PC-3 (cell line): ENCODE data around the gene CHD6. TPM values are rescaled to one million over a fixed set of nuclear protein-coding genes. Genes with fewer than 3 reads are reported as not detected.

Experiments used
- ATAC-seq: fragments of 200-7000 bp; cut with Tn5 transposase; 2 replicates; pipeline ENCODE4 v1.9.1; 2020; ENCODE audit warnings: mild to moderate bottlenecking, moderate library complexity
- BruUV-seq: library from RNA; stranded (reverse); fragments of 400-500 nt; replicated peaks from 2 replicates; lab custom pipeline; 2021; lab: Mats Ljungman, UMichigan
- CTCF ChIA-PET: fragments of 300-600 bp; sonication (Branson Sonifier 250); formaldehyde crosslinking; loops from one replicate; lab custom pipeline; 2022; ENCODE audit warnings: antibody characterized with exemption; lab: Charles Lee
- POLR2A ChIA-PET: fragments of 300-600 bp; sonication (Branson Sonifier 250); formaldehyde crosslinking; loops from one replicate; lab custom pipeline; 2022; ENCODE audit warnings: antibody characterized with exemption; ENCODE audit not compliant: unreplicated experiment; lab: Charles Lee
- DNase-seq: peaks from one replicate; pipeline ENCODE4 v3.0.0-alpha.2; 2015
- H2AFZ ChIP-seq: fragments of 300-600 bp; sonication (generic); 2 replicates; pipeline ENCODE4 v1.6.0; 2016; ENCODE audit warnings: antibody characterized with exemption, low read length
- H3F3A ChIP-seq: fragments of 300-600 bp; sonication (generic); one replicate; pipeline ENCODE4 v1.6.0; 2017; ENCODE audit warnings: antibody characterized with exemption, low read length, control low read depth, mild to moderate bottlenecking; ENCODE audit not compliant: unreplicated experiment
- H3K27ac ChIP-seq: fragments of 300-600 bp; sonication (generic); 2 replicates; pipeline ENCODE4 v1.5.1; 2016; ENCODE audit warnings: mild to moderate bottlenecking, low read length
- H3K27me3 ChIP-seq: fragments of 300-600 bp; sonication (generic); 2 replicates; pipeline ENCODE4 v1.6.1; 2016; ENCODE audit warnings: low read length, mixed read lengths
- H3K36me3 ChIP-seq: fragments of 300-600 bp; sonication (generic); 2 replicates; pipeline ENCODE4 v1.6.1; 2016; ENCODE audit warnings: low read depth, mixed run types, low read length, mixed read lengths
- H3K4me1 ChIP-seq: fragments of 300-600 bp; sonication (generic); 2 replicates; pipeline ENCODE4 v1.5.1; 2016; ENCODE audit warnings: low read length; ENCODE audit not compliant: insufficient read depth
- H3K4me2 ChIP-seq: fragments of 300-600 bp; sonication (generic); 2 replicates; pipeline ENCODE4 v1.6.0; 2016; ENCODE audit warnings: low read length
- H3K4me3 ChIP-seq: fragments of 300-600 bp; sonication (generic); 2 replicates; pipeline ENCODE4 v1.5.1; 2016; ENCODE audit warnings: mild to moderate bottlenecking, low read length, mixed read lengths
- H3K79me2 ChIP-seq: fragments of 300-600 bp; sonication (generic); 2 replicates; pipeline ENCODE4 v1.6.1; 2017; ENCODE audit warnings: low read length, mixed read lengths
- H3K9ac ChIP-seq: fragments of 300-600 bp; sonication (generic); 2 replicates; pipeline ENCODE4 v1.6.0; 2016; ENCODE audit warnings: mild to moderate bottlenecking, low read length
- H3K9me2 ChIP-seq: fragments of 300-600 bp; sonication (generic); replicated peaks from 2 replicates; pipeline ENCODE4 v1.6.1; 2016; ENCODE audit warnings: mixed run types, low read length, mixed read lengths
- H3K9me3 ChIP-seq: fragments of 300-600 bp; sonication (generic); 2 replicates; pipeline ENCODE4 v1.6.1; 2016; ENCODE audit warnings: low read length, mixed read lengths
- H4K20me1 ChIP-seq: fragments of 300-600 bp; sonication (generic); 2 replicates; pipeline ENCODE4 v1.6.1; 2016; ENCODE audit warnings: low read length, mixed read lengths
- CTCF ChIP-seq: fragments of 300-600 bp; sonication (generic); conservative IDR thresholded peaks from 2 replicates; pipeline ENCODE4 v1.5.1; 2017; ENCODE audit warnings: antibody characterized with exemption, low read depth, mild to moderate bottlenecking, low read length
- EZH2 ChIP-seq: fragments of 300-600 bp; sonication (generic); IDR thresholded peaks from one replicate; pipeline ENCODE4 v1.6.1; 2017; ENCODE audit warnings: antibody characterized with exemption, mild to moderate bottlenecking, low read length; ENCODE audit not compliant: unreplicated experiment
- EZH2phosphoT487 ChIP-seq: fragments of 300-600 bp; sonication (generic); IDR thresholded peaks from 2 replicates; pipeline ENCODE4 v1.6.1; 2018; ENCODE audit warnings: mild to moderate bottlenecking, antibody characterized with exemption, low read length, borderline replicate concordance
- intact Hi-C: fragments of 100-400 bp; cut with micrococcal nuclease; formaldehyde crosslinking; loops from 2 replicates; pipeline ENCODE4 v1.9.0; 2023
- total RNA-seq: library from RNA; depleted of rRNA; stranded (reverse); fragments of >200 nt; gene quantifications from 2 replicates; pipeline ENCODE4 v1.2.3, GENCODE V29; 2014

Gene CHD6
- total RNA-seq, 1 experiment from 2014 or later: 19.5 TPM

- H3K9me2 ChIP-seq: no peaks in the 10 kb centered on the region
- TF ChIP-seq EZH2phosphoT487 (no peak), CTCF (no peak), EZH2 (no peak)
- BruUV-seq: no TSS peak
- no peaks in the 10 kb centered on the region for H3F3A ChIP-seq
- no peak for DNase-seq
- POLR2A ChIA-PET: no interaction called here
- no peak overlapping the region for H3K4me3 ChIP-seq
- no peak overlapping the region for H2AFZ ChIP-seq
- peaks cover 9% of the 10 kb centered on the region; the same call in 1 of the 2 replicates for H3K27me3 ChIP-seq
- no peaks in the 10 kb centered on the region for H3K79me2 ChIP-seq
- H3K36me3 ChIP-seq: no peaks in the 10 kb centered on the region
- no peak overlapping the region for H3K9ac ChIP-seq
- no peak overlapping the region for H3K4me2 ChIP-seq
- H4K20me1 ChIP-seq: no peaks in the 10 kb centered on the region
- ATAC-seq: no peak
- intact Hi-C loops: no loop called here
- no peak overlapping the region for H3K27ac ChIP-seq
- no peaks in the 10 kb centered on the region for H3K9me3 ChIP-seq
- CTCF ChIA-PET: no interaction called here
- H3K4me1 ChIP-seq: no peaks in the 10 kb centered on the region
These were observed 230.7 kb downstream of the CHD6 start for GRCh38 chr20:41387444-41387851.

GRCh38 chr20:41386502-41387427, 231.4 kb downstream of the CHD6 start:
- BruUV-seq: no TSS peak
- no peaks in the 10 kb centered on the region for H3K36me3 ChIP-seq
- no peaks in the 10 kb centered on the region for H4K20me1 ChIP-seq
- H3K9me3 ChIP-seq: no peaks in the 10 kb centered on the region
- POLR2A ChIA-PET: no interaction called here
- intact Hi-C loops: no loop called here
- no peaks in the 10 kb centered on the region for H3K4me1 ChIP-seq
- no peak for TF ChIP-seq EZH2
- no peak for TF ChIP-seq EZH2phosphoT487
- no peak for TF ChIP-seq CTCF
- ATAC-seq (no peak), DNase-seq (no peak)
- H3K9ac ChIP-seq: no peak overlapping the region
- H3K4me2 ChIP-seq: no peak overlapping the region
- no peaks in the 10 kb centered on the region for H3K79me2 ChIP-seq
- CTCF ChIA-PET: no interaction called here
- no peak overlapping the region for H3K4me3 ChIP-seq
- no peak overlapping the region for H3K27ac ChIP-seq
- peaks cover 13% of the 10 kb centered on the region; the same call in 1 of the 2 replicates for H3K27me3 ChIP-seq
- H3F3A ChIP-seq: no peaks in the 10 kb centered on the region
- H2AFZ ChIP-seq: no peak overlapping the region
- no peaks in the 10 kb centered on the region for H3K9me2 ChIP-seq

- Histone ChIP-seq H3K9ac (no peak overlapping the region), H3K4me1 (no peaks in the 10 kb centered on the region), H3K9me3 (no peaks in the 10 kb centered on the region), H3F3A (no peaks in the 10 kb centered on the region), H3K79me2 (no peaks in the 10 kb centered on the region), H4K20me1 (no peaks in the 10 kb centered on the region), H3K4me3 (no peak overlapping the region), H3K27me3 (peaks cover 20% of the 10 kb centered on the region; the same call in 1 of the 2 replicates), H2AFZ (no peak overlapping the region), H3K36me3 (no peaks in the 10 kb centered on the region), H3K4me2 (no peak overlapping the region), H3K27ac (no peak overlapping the region), H3K9me2 (no peaks in the 10 kb centered on the region)
- ATAC-seq (no peak), DNase-seq (no peak)
- CTCF ChIA-PET: no interaction called here
- TF ChIP-seq CTCF (no peak), EZH2phosphoT487 (no peak), EZH2 (no peak)
- no TSS peak for BruUV-seq
- intact Hi-C loops: no loop called here
- POLR2A ChIA-PET: no interaction called here
These were observed 235.3 kb downstream of the CHD6 start for GRCh38 chr20:41382791-41383305.
